ENCODE measurements around the gene MATK.

Gene MATK

GRCh38 chr19:3778104-3778867 is 7.9 kb downstream of the MATK start:
- H3K27me3 Mint-ChIP-seq (ENCODE audit: low read depth, poor library complexity), result peaks cover 19% of the 10 kb centered on the region

DNA sequence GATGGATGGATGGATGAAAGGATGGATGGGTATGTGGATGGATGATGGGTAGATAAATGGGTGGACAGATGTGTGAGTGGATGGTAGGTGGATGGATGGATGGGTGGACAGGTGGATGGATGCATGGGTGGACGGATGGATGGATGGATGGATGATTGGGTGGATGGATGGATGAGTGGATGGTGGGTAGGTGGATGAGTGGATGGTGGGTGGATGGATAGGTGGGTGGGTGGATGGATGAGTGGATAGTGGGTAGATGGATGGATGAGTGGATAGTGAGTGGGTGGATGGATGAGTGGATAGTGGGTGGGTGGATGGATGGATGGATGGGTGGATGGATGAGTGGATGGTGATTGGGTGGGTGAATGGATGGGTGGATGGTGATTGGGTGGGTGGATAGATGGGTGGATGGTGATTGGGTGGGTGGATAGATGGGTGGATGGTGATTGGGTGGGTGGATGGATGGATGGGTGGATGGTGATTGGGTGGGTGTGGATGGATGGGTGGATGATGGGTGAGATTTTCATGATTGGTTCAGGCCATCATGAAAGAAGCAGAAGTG is 9.6 kb downstream of the MATK start:
- Mint-ChIP-seq H3K36me3 (ENCODE audit: low read depth) (no peaks in the 10 kb centered on the region), H3K27me3 (ENCODE audit: low read depth, poor library complexity) (peaks cover 9% of the 10 kb centered on the region), H3K4me3 (no peak overlapping the region), H3K4me1 (peaks cover 30% of the 10 kb centered on the region), H3K9me3 (peaks cover 9% of the 10 kb centered on the region), H3K27ac (no peak overlapping the region)
- no peak for DNase-seq
- TF ChIP-seq, protein P1, sequence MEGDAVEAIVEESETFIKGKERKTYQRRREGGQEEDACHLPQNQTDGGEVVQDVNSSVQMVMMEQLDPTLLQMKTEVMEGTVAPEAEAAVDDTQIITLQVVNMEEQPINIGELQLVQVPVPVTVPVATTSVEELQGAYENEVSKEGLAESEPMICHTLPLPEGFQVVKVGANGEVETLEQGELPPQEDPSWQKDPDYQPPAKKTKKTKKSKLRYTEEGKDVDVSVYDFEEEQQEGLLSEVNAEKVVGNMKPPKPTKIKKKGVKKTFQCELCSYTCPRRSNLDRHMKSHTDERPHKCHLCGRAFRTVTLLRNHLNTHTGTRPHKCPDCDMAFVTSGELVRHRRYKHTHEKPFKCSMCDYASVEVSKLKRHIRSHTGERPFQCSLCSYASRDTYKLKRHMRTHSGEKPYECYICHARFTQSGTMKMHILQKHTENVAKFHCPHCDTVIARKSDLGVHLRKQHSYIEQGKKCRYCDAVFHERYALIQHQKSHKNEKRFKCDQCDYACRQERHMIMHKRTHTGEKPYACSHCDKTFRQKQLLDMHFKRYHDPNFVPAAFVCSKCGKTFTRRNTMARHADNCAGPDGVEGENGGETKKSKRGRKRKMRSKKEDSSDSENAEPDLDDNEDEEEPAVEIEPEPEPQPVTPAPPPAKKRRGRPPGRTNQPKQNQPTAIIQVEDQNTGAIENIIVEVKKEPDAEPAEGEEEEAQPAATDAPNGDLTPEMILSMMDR (IDR thresholded peaks at IDR 0.05), result no peak

More at GRCh38 chr19:3778104-3778867, 7.9 kb downstream of the MATK start:
- peaks cover 22% of the 10 kb centered on the region for H3K9me3 Mint-ChIP-seq
- H3K4me3 Mint-ChIP-seq, result no peak overlapping the region
- H3K36me3 Mint-ChIP-seq (ENCODE audit: low read depth), result peaks cover 5% of the 10 kb centered on the region
- DNase-seq, result no peak
- peaks cover 14% of the 10 kb centered on the region for H3K4me1 Mint-ChIP-seq
- no peak overlapping the region for H3K27ac Mint-ChIP-seq
- TF ChIP-seq, protein P1 (IDR thresholded peaks at IDR 0.05), result no peak

DNA sequence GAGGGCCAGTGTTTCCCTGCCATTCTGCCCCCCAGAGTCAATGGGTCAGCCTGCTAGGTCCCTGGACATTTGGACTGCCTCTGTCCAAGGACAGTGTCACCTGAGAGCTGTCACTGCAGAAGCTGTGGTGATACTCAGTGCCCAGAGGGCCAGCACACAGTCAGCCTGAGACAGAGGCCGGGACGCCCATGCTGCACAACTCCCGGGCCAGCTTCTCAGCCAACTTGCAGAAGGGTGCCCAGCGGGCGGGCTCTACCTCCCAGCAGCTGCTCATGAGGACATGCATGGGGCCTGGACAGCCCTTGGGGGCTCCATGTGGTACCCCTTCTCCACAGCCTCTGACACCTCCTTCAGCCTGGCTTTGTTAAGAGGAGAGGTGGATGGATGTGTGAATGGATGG is 10.3 kb downstream of the MATK start:
- Mint-ChIP-seq H3K27ac (no peak overlapping the region), H3K9me3 (peaks cover 2% of the 10 kb centered on the region), H3K36me3 (ENCODE audit: low read depth) (no peaks in the 10 kb centered on the region), H3K4me1 (peaks cover 36% of the 10 kb centered on the region), H3K27me3 (ENCODE audit: low read depth, poor library complexity) (peaks cover 4% of the 10 kb centered on the region), H3K4me3 (no peak overlapping the region)
- TF ChIP-seq, protein P1 (IDR thresholded peaks at IDR 0.05), result no peak
- no peak for DNase-seq

DNA sequence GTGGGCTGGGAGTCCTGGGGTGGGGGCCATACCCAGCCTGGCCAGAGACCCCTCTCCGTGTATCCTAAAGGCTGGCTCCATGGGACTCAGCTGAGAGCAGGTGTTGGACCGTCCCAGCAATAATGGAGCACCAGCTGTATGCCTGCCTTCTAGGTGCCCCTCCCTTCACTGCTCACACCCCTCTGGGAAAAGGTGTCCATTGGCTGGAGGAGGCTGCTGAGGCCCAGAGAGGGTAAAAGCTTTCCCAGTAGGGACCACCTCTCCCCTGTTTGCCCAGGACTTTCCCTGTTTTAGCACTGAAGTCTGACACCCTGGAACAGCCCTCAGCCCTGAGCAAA is 10.8 kb downstream of the MATK start:
- TF ChIP-seq, protein P1 (IDR thresholded peaks at IDR 0.05), result no peak
- H3K27ac Mint-ChIP-seq, result no peak overlapping the region
- H3K27me3 Mint-ChIP-seq (ENCODE audit: low read depth, poor library complexity), result peaks cover 4% of the 10 kb centered on the region
- H3K36me3 Mint-ChIP-seq (ENCODE audit: low read depth), result no peaks in the 10 kb centered on the region
- no peaks in the 10 kb centered on the region for H3K9me3 Mint-ChIP-seq
- no peak for DNase-seq
- H3K4me1 Mint-ChIP-seq, result peaks cover 38% of the 10 kb centered on the region
- H3K4me3 Mint-ChIP-seq, result no peak overlapping the region

- Mint-ChIP-seq H3K9me3 (no peaks in the 10 kb centered on the region), H3K4me1 (peaks cover 38% of the 10 kb centered on the region), H3K4me3 (no peak overlapping the region), H3K36me3 (ENCODE audit: low read depth) (no peaks in the 10 kb centered on the region), H3K27ac (peak overlapping the region; percentile 86), H3K27me3 (ENCODE audit: low read depth, poor library complexity) (peaks cover 4% of the 10 kb centered on the region)
- no peak for DNase-seq
- TF ChIP-seq, protein P1 (IDR thresholded peaks at IDR 0.05), result no peak
Observed at GRCh38 chr19:3774621-3775373, 11.4 kb downstream of the MATK start.

Measured in nephron progenitor cell (in vitro differentiated cells).